GM12878 (cell line): ENCODE measurements around the gene POU2F1. TPM values are rescaled to one million over a fixed set of nuclear protein-coding genes. Genes with fewer than 3 reads are reported as not detected.

ENCODE experiments used
- ATAC-seq: fragments of 200-7000 bp; cut with Tn5 transposase; 3 replicates; pipeline ENCODE4 v1.9.1; 2020; ENCODE audit warnings: mild to moderate bottlenecking, moderate library complexity
- BruUV-seq: library from RNA; stranded (reverse); fragments of 400-500 nt; replicated peaks from 2 replicates; lab custom pipeline; 2021; lab: Mats Ljungman, UMichigan
- CTCF ChIA-PET: fragments of 300-600 bp; sonication (Branson Sonifier 250); formaldehyde crosslinking; extraction: SDS; loops from one replicate; lab custom pipeline; 2021; ENCODE audit warnings: inconsistent platforms; lab: Yijun Ruan, JAX
- POLR2A ChIA-PET: fragments of 350-600 bp; formaldehyde crosslinking; extraction: SDS; loops from one replicate; lab custom pipeline; 2021; ENCODE audit warnings: inconsistent platforms; lab: Charles Lee
- RAD21 ChIA-PET: fragments of 300-600 bp; sonication (Branson Sonifier 250); formaldehyde crosslinking; loops from one replicate; lab custom pipeline; 2023; ENCODE audit warnings: antibody characterized with exemption; ENCODE audit not compliant: unreplicated experiment; lab: Charles Lee
- SMC1A ChIA-PET: fragments of 300-600 bp; sonication (Branson Sonifier 250); formaldehyde crosslinking; loops from one replicate; lab custom pipeline; 2023; ENCODE audit not compliant: unreplicated experiment, uncharacterized antibody; lab: Charles Lee
- DNase-seq: peaks from one replicate; pipeline ENCODE4 v3.0.0-alpha.2; 2011; ENCODE audit warnings: low read depth, low spot score
- FAIRE-seq: peaks from 3 replicates; lab custom pipeline; 2011; peaks lifted over from hg19 to GRCh38; lab: Jason Lieb, UNC
- H2AFZ ChIP-seq: 2 replicates; pipeline ENCODE4 v1.6.0; 2011; ENCODE audit warnings: low read depth, low read length, control low read depth; ENCODE audit not compliant: control insufficient read depth
- H3K27ac ChIP-seq: 2 replicates; pipeline ENCODE4 v1.5.1; 2011; ENCODE audit warnings: control low read depth; ENCODE audit not compliant: control insufficient read depth, insufficient read depth
- H3K27me3 ChIP-seq, 2 experiments: replicated peaks in 1 of 2; 2 replicates each; pipeline versions ENCODE4 v1.6.0 to v1.6.1; 2011; ENCODE audit warnings: low read length in 1 of 2; ENCODE audit not compliant: control insufficient read depth in 2 of 2, insufficient read depth in 2 of 2
- H3K36me3 ChIP-seq, 2 experiments: 2 replicates each; pipeline ENCODE4 v1.5.1; 2011; ENCODE audit warnings: low read length in 1 of 2; ENCODE audit not compliant: control insufficient read depth in 2 of 2, insufficient read depth in 2 of 2
- H3K4me1 ChIP-seq: 2 replicates; pipeline ENCODE4 v1.6.1; 2011; ENCODE audit warnings: mild to moderate bottlenecking, low read length, moderate library complexity, mixed read lengths; ENCODE audit not compliant: control insufficient read depth, insufficient read depth
- H3K4me2 ChIP-seq: 2 replicates; pipeline ENCODE4 v1.6.0; 2011; ENCODE audit warnings: control low read depth; ENCODE audit not compliant: control insufficient read depth, insufficient read depth
- H3K4me3 ChIP-seq: fragments of 200-600 bp; sonication (generic); 2 replicates; pipeline ENCODE4 v1.5.1; 2016
- H3K79me2 ChIP-seq: 2 replicates; pipeline ENCODE4 v1.6.0; 2011; ENCODE audit warnings: low read length; ENCODE audit not compliant: control insufficient read depth, insufficient read depth
- H3K9ac ChIP-seq: 2 replicates; pipeline ENCODE4 v1.8.0; 2011; ENCODE audit warnings: low read length, control low read depth, mixed read lengths; ENCODE audit not compliant: control insufficient read depth, insufficient read depth
- H3K9me3 ChIP-seq: replicated peaks from 3 replicates; pipeline ENCODE4 v1.5.1; 2011; ENCODE audit warnings: mild to moderate bottlenecking, low read length; ENCODE audit not compliant: control insufficient read depth, insufficient read depth
- H4K20me1 ChIP-seq: 2 replicates; pipeline ENCODE4 v1.6.0; 2011; ENCODE audit not compliant: control insufficient read depth, insufficient read depth
- CUX1 ChIP-seq: IDR thresholded peaks from 2 replicates; pipeline ENCODE4 v1.6.1; 2012; ENCODE audit warnings: improper control_type of control experiment, low read depth, low read length; ENCODE audit not compliant: insufficient replicate concordance
- IRF4 ChIP-seq: IDR thresholded peaks from 2 replicates; pipeline ENCODE4 v1.6.1; 2011; ENCODE audit warnings: low read depth, low read length
- KAT2A ChIP-seq: conservative IDR thresholded peaks from 2 replicates; pipeline ENCODE4 v1.6.1; 2011; ENCODE audit warnings: low read depth, low read length; ENCODE audit not compliant: control insufficient read depth
- NFIC ChIP-seq: IDR thresholded peaks from 2 replicates; pipeline ENCODE4 v1.6.1; 2012; ENCODE audit warnings: low read depth, mild to moderate bottlenecking, inconsistent platforms, low read length, moderate library complexity
- RAD51 ChIP-seq: fragments of 450-650 bp; IDR thresholded peaks from 2 replicates; pipeline ENCODE4 v1.6.1; 2016; ENCODE audit warnings: moderate library complexity, mild to moderate bottlenecking, inconsistent platforms
- RELA ChIP-seq: fragments of 450-650 bp; IDR thresholded peaks from 2 replicates; pipeline ENCODE4 v1.8.0; 2014; ENCODE audit warnings: borderline replicate concordance; ENCODE audit not compliant: partially characterized antibody
- REST ChIP-seq: IDR thresholded peaks from 2 replicates; pipeline ENCODE4 v1.6.1; 2012; ENCODE audit warnings: mild to moderate bottlenecking, low read depth, low read length
- YBX1 ChIP-seq: fragments of 450-650 bp; IDR thresholded peaks from 2 replicates; pipeline ENCODE4 v1.6.1; 2016; ENCODE audit warnings: antibody characterized with exemption
- WGBS: methylation state at CpG from one replicate; pipeline ENCODE4 v1.1.6; 2016; ENCODE audit warnings: low lambda C conversion rate; ENCODE audit not compliant: insufficient replicate concordance, insufficient coverage; ENCODE audit errors: missing lambda C conversion rate; 5-methylcytosine and 5-hydroxymethylcytosine counted together
- in situ Hi-C: fragments of 300-500 bp; cut with MboI; formaldehyde crosslinking; loops from 9 replicates; pipeline ENCODE4 v1.14.3; 2018; ENCODE audit warnings: mixed read lengths
- intact Hi-C: fragments of 100-400 bp; cut with micrococcal nuclease; formaldehyde crosslinking; loops from one replicate; pipeline ENCODE4 v1.14.2; 2022; ENCODE audit not compliant: unreplicated experiment
- polyA plus RNA-seq, 11 experiments: library from polyadenylated mRNA; depleted of rRNA in 4 of 11; unstranded in 6 of 11; stranded (reverse) in 5 of 11; fragments of >200 nt; fragmentation: Nextera tagmentation in 4 of 11; fragmentation: Illumina TruSeq in 1 of 11; extraction: Ambion mirVana in 4 of 11; extraction: Trizol in 1 of 11; gene quantifications; 1 replicate in 1 of 11; 2 replicates in 10 of 11; pipeline versions ENCODE4 v1.2.1 to v1.2.3, GENCODE V29; 2011 to 2016; ENCODE audit warnings: inconsistent platforms in 2 of 11, missing spikeins in 2 of 11, low read depth in 1 of 11
- total RNA-seq, 4 experiments: library from RNA; depleted of rRNA in 3 of 4; stranded (reverse); fragments of >200 nt in 3 of 4; fragmentation: Illumina TruSeq in 1 of 4; extraction: Trizol in 1 of 4; gene quantifications; 2 replicates each; pipeline versions ENCODE4 v1.2.1 to v1.2.3, GENCODE V29; 2013 to 2021
- TF ChIP-seq, protein P1 (sequence below): fragments of 450-650 bp; IDR thresholded peaks from 2 replicates; pipeline ENCODE4 v1.6.1; 2017; ENCODE audit warnings: mild to moderate bottlenecking, moderate library complexity

The POU2F1 gene
- total and polyA plus RNA-seq, 10 of the 15 experiments (the other 5 are each of a cell fraction or from before 2014, with no cell fraction given), result 2.5 to 21.7 (median 12.5) TPM

DNA sequence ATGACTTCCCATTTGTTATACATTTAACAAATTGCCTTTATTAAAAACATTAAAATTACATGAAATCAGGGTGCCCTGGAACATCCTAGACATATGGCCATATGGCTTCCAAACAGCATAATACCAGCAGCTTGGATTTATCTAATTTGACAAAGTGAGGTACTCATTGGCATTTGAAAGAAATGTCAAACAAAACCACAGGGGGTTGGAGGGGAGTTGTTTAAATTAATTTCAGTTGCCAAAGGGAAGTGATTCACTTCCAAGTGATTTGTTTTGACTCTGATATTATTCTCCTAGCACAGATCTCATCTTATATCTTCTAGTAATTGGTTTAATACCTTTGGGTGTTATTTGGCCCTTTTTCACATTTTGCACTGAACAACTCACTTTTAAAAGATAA lies 24.5 kb upstream of the POU2F1 start (continued):
- TF ChIP-seq KAT2A, result no peak
- TF ChIP-seq, all 136 proteins: peak for 0

GRCh38 chr1:167197236-167197635 lies 23.4 kb upstream of the POU2F1 start:
- no peak overlapping the region for H3K4me3 ChIP-seq
- RAD21 ChIA-PET, result no interaction called here
- no peaks in the 10 kb centered on the region for H3K4me1 ChIP-seq
- no peaks in the 10 kb centered on the region for H3K79me2 ChIP-seq
- no peaks in the 10 kb centered on the region; a peak in 1 of 4 replicates for H3K27me3 ChIP-seq
- POLR2A ChIA-PET, result no interaction called here
- H3K27ac ChIP-seq, result no peak overlapping the region
- ATAC-seq (no peak), DNase-seq (no peak), FAIRE-seq (no peak)
- CTCF ChIA-PET, result no interaction called here
- no peaks in the 10 kb centered on the region for H3K36me3 ChIP-seq
- intact Hi-C loops (no loop called here), in situ Hi-C loops (no loop called here)
- no TSS peak for BruUV-seq
- 0% methylated on average over 1 of the region's 1 CpG for WGBS
- SMC1A ChIA-PET, result no interaction called here
- no peaks in the 10 kb centered on the region for H4K20me1 ChIP-seq
- no peaks in the 10 kb centered on the region for H3K9me3 ChIP-seq
- no peak overlapping the region for H2AFZ ChIP-seq
- H3K9ac ChIP-seq, result no peak overlapping the region
- no peak overlapping the region for H3K4me2 ChIP-seq
- TF ChIP-seq, protein P1, sequence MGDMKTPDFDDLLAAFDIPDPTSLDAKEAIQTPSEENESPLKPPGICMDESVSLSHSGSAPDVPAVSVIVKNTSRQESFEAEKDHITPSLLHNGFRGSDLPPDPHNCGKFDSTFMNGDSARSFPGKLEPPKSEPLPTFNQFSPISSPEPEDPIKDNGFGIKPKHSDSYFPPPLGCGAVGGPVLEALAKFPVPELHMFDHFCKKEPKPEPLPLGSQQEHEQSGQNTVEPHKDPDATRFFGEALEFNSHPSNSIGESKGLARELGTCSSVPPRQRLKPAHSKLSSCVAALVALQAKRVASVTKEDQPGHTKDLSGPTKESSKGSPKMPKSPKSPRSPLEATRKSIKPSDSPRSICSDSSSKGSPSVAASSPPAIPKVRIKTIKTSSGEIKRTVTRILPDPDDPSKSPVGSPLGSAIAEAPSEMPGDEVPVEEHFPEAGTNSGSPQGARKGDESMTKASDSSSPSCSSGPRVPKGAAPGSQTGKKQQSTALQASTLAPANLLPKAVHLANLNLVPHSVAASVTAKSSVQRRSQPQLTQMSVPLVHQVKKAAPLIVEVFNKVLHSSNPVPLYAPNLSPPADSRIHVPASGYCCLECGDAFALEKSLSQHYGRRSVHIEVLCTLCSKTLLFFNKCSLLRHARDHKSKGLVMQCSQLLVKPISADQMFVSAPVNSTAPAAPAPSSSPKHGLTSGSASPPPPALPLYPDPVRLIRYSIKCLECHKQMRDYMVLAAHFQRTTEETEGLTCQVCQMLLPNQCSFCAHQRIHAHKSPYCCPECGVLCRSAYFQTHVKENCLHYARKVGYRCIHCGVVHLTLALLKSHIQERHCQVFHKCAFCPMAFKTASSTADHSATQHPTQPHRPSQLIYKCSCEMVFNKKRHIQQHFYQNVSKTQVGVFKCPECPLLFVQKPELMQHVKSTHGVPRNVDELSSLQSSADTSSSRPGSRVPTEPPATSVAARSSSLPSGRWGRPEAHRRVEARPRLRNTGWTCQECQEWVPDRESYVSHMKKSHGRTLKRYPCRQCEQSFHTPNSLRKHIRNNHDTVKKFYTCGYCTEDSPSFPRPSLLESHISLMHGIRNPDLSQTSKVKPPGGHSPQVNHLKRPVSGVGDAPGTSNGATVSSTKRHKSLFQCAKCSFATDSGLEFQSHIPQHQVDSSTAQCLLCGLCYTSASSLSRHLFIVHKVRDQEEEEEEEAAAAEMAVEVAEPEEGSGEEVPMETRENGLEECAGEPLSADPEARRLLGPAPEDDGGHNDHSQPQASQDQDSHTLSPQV, result no peak
- TF ChIP-seq REST (no peak), CUX1 (no peak), RELA (no peak), YBX1 (no peak), RAD51 (no peak), NFIC (no peak), IRF4 (no peak)
